ENCODE measurements around the gene ALG9.
A peak's percentile ranks its signal among the peaks of the same experiment; 100 is the strongest.

Gene ALG9

DNA sequence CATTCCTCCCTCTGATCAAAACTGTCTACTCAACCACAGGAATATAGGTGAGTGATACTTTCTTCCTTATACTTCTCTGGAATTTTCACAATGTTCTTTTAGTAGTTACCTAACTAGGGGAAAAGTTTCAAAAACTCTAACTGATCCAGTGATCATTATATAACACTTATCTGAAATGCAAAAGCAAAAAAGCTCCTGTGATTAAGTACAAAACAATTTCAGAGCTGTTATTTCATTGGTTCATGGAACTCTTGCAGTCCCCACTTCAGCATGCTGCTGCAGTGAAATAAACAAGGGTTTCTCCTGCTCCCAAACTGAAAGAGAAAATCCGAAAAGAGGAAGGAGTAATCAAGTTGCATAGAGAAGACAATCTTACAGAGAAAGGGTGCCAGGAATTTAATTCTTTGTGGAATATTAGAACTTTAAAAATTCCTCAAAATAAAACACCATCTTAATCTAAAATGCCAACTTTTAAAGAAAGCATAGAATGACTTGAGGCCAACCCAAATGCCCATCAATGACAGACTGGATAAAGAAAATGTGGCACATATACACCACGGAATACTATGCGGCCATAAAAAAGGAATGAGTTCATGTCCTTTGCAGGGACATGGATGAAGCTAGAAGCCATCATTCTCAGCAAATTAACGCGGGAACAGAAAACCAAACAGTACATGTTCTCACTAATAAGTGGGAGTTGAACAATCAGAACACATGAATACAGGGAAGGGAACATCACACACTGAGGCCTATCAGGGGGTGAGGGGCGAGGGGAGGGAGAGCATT, 125.5 kb downstream of the ALG9 start:
- DNase-seq (ENCODE audit: low read depth) = peak; percentile 60
- no peak for TF ChIP-seq CTCF (conservative IDR thresholded peaks at IDR 0.05; ENCODE audit: control insufficient read depth, insufficient read depth, low read depth, low read length)
- H3K4me3 ChIP-seq (ENCODE audit: control insufficient read depth, low read depth, low read length) = no peak overlapping the region

- TF ChIP-seq CTCF (conservative IDR thresholded peaks at IDR 0.05; ENCODE audit: control insufficient read depth, insufficient read depth, low read depth, low read length) = no peak
- no peak overlapping the region for H3K4me3 ChIP-seq (ENCODE audit: control insufficient read depth, low read depth, low read length)
- DNase-seq (ENCODE audit: low read depth) = no peak
Observed at GRCh38 chr11:111743700-111744099, 127.7 kb downstream of the ALG9 start.

- no peak for TF ChIP-seq CTCF (conservative IDR thresholded peaks at IDR 0.05; ENCODE audit: control insufficient read depth, insufficient read depth, low read depth, low read length)
- no peak overlapping the region for H3K4me3 ChIP-seq (ENCODE audit: control insufficient read depth, low read depth, low read length)
- DNase-seq (ENCODE audit: low read depth) = no peak
Observed at GRCh38 chr11:111741751-111742150, 129.6 kb downstream of the ALG9 start.

GRCh38 chr11:111739299-111739698, 132.1 kb downstream of the ALG9 start:
- H3K4me3 ChIP-seq (ENCODE audit: control insufficient read depth, low read depth, low read length) = no peak overlapping the region
- TF ChIP-seq CTCF (conservative IDR thresholded peaks at IDR 0.05; ENCODE audit: control insufficient read depth, insufficient read depth, low read depth, low read length) = no peak
- DNase-seq (ENCODE audit: low read depth) = no peak

- no peak for TF ChIP-seq CTCF (conservative IDR thresholded peaks at IDR 0.05; ENCODE audit: control insufficient read depth, insufficient read depth, low read depth, low read length)
- DNase-seq (ENCODE audit: low read depth) = peak; percentile 45
- no peak overlapping the region for H3K4me3 ChIP-seq (ENCODE audit: control insufficient read depth, low read depth, low read length)
Observed at GRCh38 chr11:111737444-111738210, 133.8 kb downstream of the ALG9 start.

GRCh38 chr11:111736621-111737443, 134.5 kb downstream of the ALG9 start:
- no peak overlapping the region for H3K4me3 ChIP-seq (ENCODE audit: control insufficient read depth, low read depth, low read length)
- DNase-seq (ENCODE audit: low read depth) = no peak
- no peak for TF ChIP-seq CTCF (conservative IDR thresholded peaks at IDR 0.05; ENCODE audit: control insufficient read depth, insufficient read depth, low read depth, low read length)

All from fibroblast of mammary gland (primary cell).